HT-29 (cell line): ENCODE data around the gene VMA21. TPM values are rescaled to one million over a fixed set of nuclear protein-coding genes. Genes with fewer than 3 reads are reported as not detected.

Source experiments
- total RNA-seq: library from RNA; depleted of rRNA; stranded (reverse); fragments of >200 nt; shearing (Covaris generic); gene quantifications from 2 replicates; pipeline ENCODE4 v1.2.3, GENCODE V29; 2014; rRNA removed

Gene VMA21
- total RNA-seq, 1 experiment from 2014 or later = 38.3 TPM

Other genes with a start within 250 kb of the VMA21 start
- gene GPR50, start 220.6 kb upstream of the VMA21 start, total RNA-seq = not detected in 2 replicates
- not detected in 2 replicates for gene PASD1, start 166.5 kb downstream of the VMA21 start, total RNA-seq